Stimulated activated CD8-positive, alpha-beta memory T cell treated with anti-CD3 and anti-CD28 coated beads, Interleukin-15, amount 100 ng/mL, for 4 hours (primary cell): Measurements from ENCODE around the gene MLXIP.
"Not testable (repeated sequence)": the region's sequence is repeated elsewhere in the genome, so short reads cannot be mapped to it uniquely, and the experiment has no call there.

ENCODE experiments used
- DNase-seq, 2 donors: peaks; one replicate each; pipeline ENCODE4 v3.0.0-alpha.2; 2020; ENCODE audit warnings: low read depth in 2 of 2

The MLXIP gene

DNA sequence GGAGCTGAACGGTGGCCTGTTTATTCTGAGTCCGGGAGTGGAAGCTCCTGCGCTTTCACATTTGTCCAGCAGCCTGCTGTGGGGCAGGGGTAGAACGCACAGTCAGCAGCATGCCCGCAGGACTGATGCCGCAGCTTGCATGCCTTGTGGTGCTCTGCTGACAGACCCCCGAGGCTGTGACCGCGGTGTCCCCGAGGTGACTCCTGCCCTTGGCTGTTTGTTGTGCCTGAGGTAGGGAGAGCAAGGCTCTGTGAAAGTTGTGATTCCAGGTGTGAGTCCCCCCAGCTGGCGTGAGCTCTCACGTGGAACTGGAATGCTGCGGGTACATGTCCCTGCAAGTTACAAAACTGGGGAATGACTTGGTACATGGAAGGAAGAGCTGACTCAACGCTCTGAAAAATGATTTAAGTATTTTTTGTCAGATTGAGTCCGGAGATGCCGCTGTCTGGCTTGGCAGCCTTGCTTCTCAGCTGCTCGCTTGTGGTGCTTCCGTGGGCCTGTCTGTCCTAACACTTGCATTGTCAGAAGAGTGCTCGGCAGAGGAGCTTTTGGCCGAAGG is 18.1 kb downstream of the MLXIP start:
- no peak for DNase-seq

DNA sequence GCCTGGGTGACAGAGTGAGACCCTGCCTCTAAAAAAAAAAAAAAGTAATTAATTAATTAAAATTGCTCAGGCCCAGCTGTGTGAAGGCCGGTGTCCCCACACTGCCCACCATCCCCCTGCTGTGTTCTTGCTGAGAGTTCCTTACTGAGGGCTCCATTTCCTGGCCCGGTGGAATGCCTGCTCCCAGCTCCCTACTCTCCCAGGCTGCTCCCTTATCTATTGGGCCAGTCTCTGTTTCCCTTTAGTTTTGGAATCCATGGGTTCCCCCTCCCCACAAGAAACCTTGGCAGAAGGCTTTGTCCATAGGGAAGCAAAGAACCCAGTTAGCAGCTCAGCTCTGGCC is 19.0 kb downstream of the MLXIP start:
- no peak for DNase-seq

DNA sequence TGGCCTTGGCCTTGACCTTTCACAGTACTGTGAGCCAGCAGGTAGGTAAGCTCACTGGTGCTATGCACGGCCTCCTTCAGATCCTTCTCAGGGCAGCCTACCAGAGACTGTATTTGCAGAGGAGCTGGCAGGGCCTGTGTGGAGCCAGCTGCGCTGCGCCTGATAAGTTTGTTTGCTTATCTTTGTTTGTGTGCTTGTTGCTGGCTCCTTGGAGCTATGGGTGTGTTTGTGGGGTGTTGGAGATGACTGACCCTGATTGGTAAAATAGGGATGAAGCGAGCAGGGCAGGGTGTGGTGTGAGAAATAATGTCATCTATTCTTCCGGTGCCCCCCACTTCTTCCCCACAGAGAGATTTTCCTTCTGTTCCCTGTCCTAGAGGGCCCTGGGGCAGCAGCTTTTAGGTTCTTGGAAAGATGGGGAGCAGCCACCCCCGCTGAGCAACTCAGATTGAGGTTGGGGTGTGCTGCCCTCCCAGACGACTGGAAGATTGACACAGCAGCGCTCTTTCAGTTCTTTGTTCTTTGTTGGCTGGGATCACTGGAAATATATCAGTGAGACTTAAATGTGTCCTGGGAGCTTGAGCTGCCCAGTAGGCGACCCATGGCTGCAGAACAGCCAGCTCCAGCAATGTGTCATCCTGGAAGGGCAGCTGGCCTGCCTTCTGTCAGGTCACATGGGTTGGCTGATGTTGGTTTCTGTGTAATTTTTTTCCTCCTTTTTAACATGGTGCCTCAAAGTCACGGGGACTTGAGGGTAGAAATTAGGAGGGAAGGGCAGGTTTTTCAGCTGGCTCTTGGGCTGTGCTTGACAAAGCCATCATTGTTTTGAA is 19.6 kb downstream of the MLXIP start:
- DNase-seq = no peak

DNA sequence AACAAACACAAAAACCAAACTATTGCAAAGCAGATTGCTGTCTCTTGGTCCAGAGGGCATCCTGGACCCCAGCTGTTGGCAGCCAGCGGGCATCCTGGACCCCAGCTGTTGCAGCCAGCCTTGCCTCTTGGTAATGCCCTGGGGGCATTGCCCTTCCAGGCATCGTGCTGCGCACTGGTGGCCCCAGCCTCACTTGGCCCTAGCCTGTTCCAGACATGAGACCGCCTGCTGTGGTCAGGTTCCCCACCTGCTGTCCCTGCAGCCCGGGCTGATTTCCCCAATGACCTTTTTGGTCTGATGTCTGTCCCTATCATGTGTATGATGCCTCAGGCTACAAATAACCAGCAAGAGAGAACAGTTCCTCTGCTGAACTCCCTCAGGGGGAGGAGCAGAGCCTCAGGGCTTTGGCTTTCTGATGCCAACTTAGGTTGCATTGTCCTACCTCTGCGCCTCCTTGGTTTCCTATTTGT is 20.8 kb downstream of the MLXIP start:
- DNase-seq = no peak

DNA sequence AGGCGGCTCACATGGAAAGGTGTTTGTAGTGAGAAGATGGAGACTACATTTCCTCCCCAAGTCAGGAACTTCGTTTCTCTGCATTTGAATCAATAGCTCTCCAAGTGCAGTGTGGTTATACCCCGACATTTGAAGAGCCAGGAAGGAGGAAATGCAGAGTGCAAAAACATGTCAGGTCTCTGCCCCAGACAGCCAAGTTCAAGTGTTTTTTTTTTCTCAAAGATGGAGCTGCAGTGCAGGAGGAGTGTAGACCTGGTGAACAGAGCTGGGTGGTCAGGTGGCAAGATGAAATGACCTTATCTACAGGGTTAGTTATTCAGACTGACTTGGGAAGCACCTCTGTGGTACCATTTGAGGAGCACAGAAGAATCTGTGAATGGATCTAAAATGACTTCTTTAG is 21.3 kb downstream of the MLXIP start:
- DNase-seq = no peak

DNA sequence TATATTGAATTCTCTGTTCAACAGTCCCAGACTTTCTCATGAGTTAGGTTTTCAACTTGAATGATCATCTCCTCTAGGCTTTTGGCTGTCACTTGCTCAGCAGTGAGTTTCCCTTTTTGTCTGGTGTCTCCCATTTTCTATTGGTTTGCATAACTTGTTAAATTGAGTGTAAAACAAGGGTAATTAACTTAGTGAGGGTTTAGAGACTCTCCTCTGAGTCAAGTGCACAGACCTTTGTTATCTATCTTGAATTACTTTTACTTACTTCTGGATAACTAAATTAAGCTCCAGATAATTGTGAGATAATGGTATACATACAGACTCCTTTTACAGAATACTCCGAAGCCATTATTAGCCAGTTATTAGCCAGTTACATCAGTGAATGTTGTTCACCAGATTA is 22.0 kb downstream of the MLXIP start:
- no peak for DNase-seq

DNA sequence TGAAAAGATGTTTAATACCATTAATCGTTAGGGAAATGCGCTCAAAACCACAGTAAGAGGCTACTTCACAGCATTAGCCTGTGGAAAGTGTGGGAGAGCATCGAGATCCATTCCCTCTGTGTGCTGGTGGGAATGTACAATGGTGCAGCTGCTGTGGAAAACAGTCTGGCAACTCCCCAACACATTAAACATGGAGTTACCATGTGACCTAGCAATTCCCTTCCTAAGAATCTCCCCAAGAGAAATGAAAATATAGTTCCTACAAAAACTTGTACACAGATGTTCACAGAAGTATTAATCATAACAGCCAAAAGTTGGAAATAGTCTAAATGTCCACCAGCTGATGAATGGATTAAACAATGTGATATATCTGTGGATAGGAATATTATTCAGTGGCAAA is 23.8 kb downstream of the MLXIP start:
- DNase-seq = no peak

DNA sequence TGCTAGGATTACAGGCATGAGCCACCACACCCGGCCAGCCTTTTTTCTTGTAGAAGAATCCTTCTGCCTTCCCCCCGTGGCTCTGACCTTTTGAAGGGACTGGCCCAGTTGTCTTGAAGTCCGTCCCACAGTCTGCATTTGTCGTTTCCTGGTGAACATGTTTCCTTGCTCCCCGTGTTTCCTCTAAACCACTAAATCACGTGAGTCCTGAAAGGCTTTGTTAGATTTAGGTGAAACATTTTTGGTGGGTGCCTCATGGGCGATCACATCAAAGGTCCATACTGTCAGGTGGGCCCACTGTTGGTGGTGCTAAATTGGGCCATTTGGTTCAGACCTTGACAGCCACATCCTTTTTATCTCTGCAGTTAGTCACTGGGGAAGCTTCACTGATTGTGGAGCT is 26.3 kb downstream of the MLXIP start:
- no peak for DNase-seq

DNA sequence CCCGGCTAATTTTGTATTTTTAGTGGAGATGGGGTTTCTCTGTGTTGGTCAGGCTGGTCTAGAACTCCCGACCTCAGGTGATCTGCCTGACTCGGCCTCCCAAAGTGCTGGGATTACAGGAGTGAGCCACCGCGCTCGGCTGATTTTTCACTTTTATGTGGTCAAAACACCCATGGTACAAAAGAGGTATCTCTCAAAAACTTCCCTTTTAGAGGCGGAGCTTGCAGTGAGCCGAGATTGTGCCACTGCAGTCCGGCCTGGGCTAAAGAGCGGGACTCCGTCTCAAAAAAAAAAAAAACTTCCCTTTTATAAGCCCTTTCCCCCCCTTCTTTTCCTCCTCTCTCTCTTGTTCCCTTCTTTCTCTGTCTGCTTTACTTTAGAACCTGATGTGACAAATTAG is 26.9 kb downstream of the MLXIP start:
- not testable (repeated sequence) for DNase-seq

DNA sequence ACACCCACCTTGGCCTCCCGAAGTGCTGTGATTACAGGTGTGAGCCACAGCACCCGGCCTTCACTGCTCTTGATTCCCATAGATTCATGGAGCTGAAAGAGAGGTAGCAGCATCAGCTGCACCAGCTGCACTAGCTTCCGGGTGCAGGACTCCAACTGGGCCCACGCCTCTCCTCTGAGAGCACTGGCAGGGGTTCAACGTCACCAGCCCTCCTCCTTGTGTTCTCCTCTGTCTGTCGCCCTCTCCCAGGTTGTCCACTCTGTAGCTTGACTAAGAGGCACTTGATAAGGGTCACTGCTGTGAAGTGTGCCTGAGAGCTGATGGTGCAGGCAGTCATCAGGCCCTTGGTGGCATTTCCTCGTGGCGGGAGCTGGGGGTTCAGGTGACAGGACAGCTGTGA is 28.3 kb downstream of the MLXIP start:
- no peak for DNase-seq

DNA sequence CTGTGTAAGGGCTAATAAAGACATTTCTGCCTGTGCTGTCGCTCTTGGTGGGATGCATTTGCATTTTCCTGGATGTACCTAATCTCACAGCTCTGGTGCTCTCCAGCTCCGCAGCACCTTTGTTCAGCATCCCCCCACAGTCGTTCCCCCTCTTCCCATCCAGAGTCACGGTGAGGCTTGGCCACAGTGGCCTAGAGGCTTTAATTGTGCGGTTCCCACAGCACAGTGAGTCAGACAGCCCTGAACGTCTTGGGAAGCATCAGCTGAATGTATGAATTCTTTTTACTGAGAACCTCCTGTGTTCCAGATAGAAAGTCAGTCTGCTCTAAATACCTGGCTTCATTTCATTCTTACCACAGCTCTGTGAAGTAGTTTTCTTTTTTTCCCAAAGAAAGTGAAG is 28.7 kb downstream of the MLXIP start:
- no peak for DNase-seq

DNA sequence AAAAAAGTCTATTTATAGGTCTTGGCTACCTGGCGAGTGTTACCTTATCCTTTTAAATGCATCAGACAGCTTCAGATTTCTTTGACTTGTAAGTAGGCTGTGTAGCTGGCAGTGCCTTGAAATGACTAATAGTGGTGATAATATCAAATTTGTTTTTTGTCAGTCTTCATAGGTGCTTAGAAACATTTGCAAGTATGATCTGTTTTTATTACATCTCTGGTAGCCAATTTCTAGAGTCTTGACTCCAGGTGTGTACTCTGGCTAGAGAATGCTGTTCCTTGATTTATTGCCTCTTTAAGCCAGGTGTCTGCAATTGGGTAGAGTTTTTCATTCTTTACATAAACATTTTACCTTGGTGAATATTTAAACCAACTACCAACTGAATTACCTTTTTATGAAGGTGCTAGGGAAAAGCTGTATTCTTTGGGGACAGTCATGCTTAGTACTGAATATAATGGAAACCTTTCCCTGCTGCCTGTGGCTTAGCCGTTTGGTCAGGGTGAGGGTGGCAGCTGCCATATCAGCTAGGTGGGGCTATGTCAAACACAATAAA is 32.6 kb downstream of the MLXIP start:
- no peak for DNase-seq

DNA sequence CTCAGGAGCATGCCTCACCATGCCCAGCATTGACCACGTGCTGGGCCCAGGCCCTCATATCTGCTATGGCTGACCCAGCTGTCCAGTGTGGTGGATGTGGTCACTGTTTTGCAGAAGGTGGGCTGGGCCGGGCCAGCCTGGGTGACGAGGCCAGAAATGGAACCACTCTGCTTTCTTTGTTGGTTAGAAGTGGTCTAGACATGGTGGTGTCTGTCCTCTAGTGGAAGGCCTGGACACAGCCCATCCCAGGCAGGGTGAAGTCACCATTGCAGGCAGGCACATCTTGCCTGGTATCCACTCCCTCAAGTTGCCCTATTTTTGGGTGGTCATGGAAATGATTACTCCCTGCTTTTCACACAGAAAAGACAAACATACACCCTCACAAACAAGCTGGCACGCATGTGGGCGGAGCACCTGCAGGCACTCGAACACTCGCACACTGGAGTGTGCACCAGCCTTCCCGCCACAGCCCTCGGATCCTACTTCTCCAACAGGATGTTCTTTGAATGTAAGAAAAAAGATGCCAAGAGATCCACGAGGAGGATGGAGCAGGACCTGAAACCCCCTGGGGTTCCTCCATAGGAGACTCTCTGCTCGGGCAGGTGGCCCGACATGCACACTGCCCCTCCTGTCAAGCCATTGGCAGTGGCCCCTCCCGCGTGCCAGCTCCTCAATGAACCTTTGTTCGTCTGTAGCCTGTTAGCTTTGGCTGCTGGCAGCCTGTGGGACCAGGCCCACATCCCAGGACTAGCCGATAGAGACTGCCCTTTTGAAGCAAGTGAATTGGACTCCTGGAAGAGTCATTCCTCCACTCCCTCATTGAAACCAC is 38.4 kb downstream of the MLXIP start:
- DNase-seq = no peak

DNA sequence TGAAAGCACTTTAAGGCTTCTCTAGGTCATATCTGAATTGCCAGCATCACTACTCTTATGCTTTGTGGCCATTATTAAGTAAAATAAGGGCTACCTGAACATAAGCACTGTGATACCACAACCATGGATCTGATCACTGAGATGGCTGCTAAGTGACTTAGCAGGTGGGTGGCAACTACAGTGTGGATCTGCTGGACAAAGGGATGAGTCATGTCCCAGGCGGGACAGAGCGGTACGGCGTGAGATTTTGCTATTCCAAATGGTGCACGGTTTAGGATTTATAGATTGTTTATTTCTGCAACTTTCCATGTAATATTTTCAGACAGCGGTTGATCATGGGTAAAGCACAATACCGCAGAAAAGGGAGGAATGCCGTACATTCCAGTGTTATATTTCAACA is 39.4 kb downstream of the MLXIP start:
- no peak for DNase-seq

DNA sequence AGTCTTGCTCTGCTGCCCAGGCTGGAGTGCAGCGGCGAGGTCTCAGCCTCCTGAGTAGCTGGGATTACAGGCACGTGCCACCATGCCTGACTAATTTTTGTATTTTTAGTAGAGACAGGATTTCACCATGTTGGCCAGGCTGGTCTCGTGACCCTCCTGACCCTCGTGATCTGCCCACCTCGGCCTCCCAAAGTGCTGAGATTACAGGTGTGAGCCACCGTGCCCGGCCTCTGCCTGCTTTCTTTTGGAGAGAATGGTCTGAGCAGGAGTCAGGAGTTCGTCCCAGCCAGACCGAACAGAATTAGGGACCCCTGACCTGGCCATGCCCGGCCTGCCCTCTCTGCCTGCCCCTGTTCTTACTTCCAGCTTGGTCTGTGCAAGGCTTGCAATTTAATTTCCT is 42.8 kb downstream of the MLXIP start:
- DNase-seq = not testable (repeated sequence)

DNA sequence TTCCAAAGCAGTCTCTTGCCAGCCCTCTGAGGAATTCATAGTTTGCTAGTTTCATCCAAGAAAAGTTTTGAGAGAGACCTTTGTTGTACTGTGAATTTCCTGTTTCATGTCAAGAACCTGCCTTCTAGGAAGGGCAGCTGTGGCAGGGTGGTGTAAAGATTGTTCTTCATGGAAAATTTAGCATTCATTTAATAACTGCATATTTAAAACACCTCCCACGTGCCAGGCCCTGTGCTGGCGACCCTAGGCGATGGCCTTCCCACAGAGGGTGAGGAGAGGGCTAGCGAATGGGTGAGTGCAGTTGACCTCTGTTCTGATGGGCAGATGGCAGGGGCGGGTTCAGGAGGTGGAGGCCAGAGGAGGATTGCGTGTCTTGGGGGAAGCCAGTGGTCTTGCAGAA is 43.2 kb downstream of the MLXIP start:
- DNase-seq = no peak

DNA sequence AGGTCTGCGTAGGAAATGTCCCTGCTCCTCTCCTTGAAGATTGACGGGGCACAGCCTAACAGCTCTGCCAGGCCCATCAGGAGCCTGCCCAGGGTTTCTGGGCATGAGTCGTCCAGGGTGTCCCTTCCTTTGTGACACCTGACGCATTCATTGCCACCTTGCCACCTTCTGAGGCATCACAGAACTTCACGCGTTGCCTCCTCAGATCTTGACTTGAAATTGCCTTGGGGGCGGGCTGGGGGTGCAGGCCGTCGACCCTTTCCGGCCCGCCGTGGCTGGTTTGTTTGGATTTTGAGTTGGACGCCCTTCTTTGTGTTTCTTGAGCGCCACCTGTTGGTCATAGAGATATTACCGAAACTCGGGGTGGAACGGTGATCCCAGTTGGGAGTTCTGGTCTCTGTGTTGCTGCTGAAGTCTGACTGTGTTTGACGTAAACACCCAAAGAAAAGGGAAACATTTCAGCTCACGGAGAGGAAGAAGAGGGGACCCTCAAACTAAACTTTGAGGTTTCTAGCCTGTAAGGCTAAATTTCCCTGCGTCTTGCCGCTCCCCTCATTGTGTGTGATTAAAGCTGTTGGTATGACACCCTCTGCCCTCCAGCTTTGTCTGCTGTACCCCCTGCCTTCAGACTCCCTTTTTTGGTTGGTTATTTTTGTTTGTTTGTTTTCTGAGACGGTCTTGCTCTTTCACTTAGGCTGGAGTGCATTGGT is 44.6 kb downstream of the MLXIP start:
- peak in 1 of 2 donors; percentile 30 for DNase-seq

DNA sequence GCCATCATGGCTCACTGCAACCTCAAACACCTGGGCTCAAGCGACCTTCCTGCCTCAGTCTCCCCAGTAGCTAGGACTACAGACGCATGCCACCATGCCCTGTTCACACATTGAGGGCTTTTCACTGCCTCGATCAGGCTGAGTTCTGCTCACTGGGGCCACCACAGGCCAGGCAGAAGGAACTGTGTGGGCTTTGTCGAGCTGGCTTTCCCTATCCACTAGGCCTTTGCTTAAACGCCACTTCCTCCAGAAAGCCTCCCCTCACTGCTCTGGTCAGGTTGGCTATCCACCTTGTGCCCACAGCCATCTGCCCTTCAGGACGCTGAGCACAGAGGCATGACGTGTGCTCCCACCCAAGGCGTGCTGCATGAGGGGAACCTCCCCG is 45.2 kb downstream of the MLXIP start:
- no peak for DNase-seq

DNA sequence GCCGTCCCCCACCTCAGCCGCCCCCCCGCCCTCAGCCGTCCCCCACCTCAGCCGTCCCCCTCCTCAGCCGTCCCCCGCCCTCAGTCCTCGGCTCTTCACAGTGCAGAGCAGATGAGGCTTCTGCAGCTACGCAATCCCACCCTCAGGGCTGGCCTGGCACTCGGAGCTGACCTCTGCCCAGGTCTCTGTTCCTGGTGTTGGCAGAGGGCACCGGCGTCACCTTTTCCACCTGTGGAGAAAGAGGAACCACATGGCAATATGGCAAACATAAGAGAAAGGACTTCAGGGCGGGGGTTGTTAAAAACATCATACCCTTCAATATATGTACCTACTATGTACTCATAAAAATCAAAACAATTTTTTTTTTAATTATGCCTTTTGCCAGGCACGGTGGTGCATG is 45.8 kb downstream of the MLXIP start:
- DNase-seq = no peak

DNA sequence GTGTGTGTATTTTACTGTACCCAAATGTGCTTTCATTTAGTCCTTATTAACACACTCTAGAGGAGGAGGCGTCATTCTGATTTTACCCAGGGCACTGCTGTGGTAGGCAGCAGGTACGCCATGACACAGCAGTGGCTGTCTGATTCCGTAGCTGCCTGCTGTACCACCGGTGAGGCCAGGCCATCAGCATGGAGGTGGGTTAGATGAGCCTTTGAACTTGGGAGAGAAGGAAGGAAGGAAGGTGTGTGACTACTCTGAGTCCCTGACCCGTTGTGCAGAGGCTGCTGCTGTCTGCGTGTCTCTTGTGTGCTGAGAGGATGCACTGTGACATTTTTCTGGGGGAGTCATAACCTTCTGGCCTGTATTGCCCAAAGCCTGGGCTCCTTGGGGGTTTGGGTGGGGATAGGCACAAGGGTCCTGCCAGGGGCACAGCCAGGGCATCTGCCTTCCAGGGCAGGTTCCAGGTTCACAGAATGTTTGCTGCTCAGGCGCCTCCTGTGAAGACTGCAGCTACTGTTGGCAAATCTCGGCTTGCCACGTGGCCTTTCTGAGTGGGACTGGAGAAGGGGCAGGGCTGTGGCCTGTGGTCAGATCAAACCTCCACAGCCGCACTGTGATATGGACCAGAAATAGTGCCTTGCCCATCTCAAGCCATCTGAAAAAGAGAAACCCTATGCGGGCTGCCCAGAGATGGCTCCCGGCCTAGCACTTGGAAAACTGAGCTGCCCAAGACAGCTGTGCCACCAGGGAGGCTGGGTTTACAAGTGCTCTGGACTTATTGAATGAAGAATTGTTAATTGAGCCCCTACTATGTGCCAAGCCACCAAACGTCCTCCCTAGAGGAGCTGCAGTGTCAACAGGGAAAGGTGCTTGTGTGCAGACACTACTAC is 47.1 kb downstream of the MLXIP start:
- no peak for DNase-seq

DNA sequence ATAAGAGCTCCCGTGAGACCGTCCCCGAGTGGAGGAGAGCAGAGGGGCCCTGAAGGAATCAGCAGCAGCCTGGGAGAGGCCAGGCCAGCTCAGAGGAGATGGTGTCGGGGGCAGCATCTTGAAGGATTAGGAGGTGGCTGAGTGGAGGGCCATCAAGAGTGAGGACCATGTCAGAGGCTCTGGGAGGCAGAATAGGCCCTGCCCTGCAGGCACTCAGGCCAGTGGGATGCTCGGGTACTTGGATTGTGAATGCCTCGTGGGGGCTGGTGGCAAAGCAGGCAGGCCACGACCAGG is 47.7 kb downstream of the MLXIP start:
- DNase-seq = no peak
